ENCODE data around the gene LLPH.

LLPH gene

GRCh38 chr12:66152732-66153131 is 22.2 kb upstream of the LLPH start:
- peaks cover 17% of the 10 kb centered on the region for H3K36me3 ChIP-seq (ENCODE audit: insufficient read depth, low read length)
- TF ChIP-seq EZH2 (IDR thresholded peaks at IDR 0.05; ENCODE audit: borderline replicate concordance, low read length) (no peak), CTCF (IDR thresholded peaks at IDR 0.05; ENCODE audit: low read length) (no peak)

GRCh38 chr12:66149702-66150398 is 19.3 kb upstream of the LLPH start:
- H3K9me3 ChIP-seq (ENCODE audit: low read length): no peaks in the 10 kb centered on the region
- H3K9me2 ChIP-seq (ENCODE audit: low read depth, low read length): no peaks in the 10 kb centered on the region
- H3K4me2 ChIP-seq (ENCODE audit: low read length): no peak overlapping the region
- H3K9ac ChIP-seq (ENCODE audit: low read length): no peak overlapping the region
- H3K79me2 ChIP-seq (ENCODE audit: insufficient read depth, low read length): peaks cover 7% of the 10 kb centered on the region; the same call in 1 of the 2 replicates
- no peak for TF ChIP-seq EZH2 (IDR thresholded peaks at IDR 0.05; ENCODE audit: borderline replicate concordance, low read length)
- TF ChIP-seq CTCF (IDR thresholded peaks at IDR 0.05; ENCODE audit: low read length): no peak
- no peak overlapping the region for H2AFZ ChIP-seq (ENCODE audit: low read length)
- H3K4me3 ChIP-seq (ENCODE audit: low read depth, low read length, poor library complexity, severe bottlenecking): no peak overlapping the region
- H3K4me1 ChIP-seq (ENCODE audit: insufficient read depth, low read length, severe bottlenecking): no peaks in the 10 kb centered on the region
- H3K36me3 ChIP-seq (ENCODE audit: insufficient read depth, low read length): peaks cover 38% of the 10 kb centered on the region
- H4K20me1 ChIP-seq (ENCODE audit: insufficient read depth, low read length): no peaks in the 10 kb centered on the region
- H3K27ac ChIP-seq (ENCODE audit: low read depth, low read length, poor library complexity, severe bottlenecking): no peak overlapping the region
- no peaks in the 10 kb centered on the region for H3K27me3 ChIP-seq (ENCODE audit: insufficient read depth, low read length)
- H3F3A ChIP-seq (ENCODE audit: insufficient read depth, low read length): no peaks in the 10 kb centered on the region

More at GRCh38 chr12:66152732-66153131, 22.2 kb upstream of the LLPH start:
- Histone ChIP-seq H2AFZ (ENCODE audit: low read length) (no peak overlapping the region), H3K27ac (ENCODE audit: low read depth, low read length, poor library complexity, severe bottlenecking) (no peak overlapping the region), H3K4me3 (ENCODE audit: low read depth, low read length, poor library complexity, severe bottlenecking) (no peak overlapping the region), H3K27me3 (ENCODE audit: insufficient read depth, low read length) (no peaks in the 10 kb centered on the region), H3K9me2 (ENCODE audit: low read depth, low read length) (no peaks in the 10 kb centered on the region), H3F3A (ENCODE audit: insufficient read depth, low read length) (no peaks in the 10 kb centered on the region), H3K79me2 (ENCODE audit: insufficient read depth, low read length) (peaks cover 8% of the 10 kb centered on the region), H3K9ac (ENCODE audit: low read length) (no peak overlapping the region), H4K20me1 (ENCODE audit: insufficient read depth, low read length) (no peaks in the 10 kb centered on the region), H3K4me2 (ENCODE audit: low read length) (no peak overlapping the region), H3K9me3 (ENCODE audit: low read length) (no peaks in the 10 kb centered on the region), H3K4me1 (ENCODE audit: insufficient read depth, low read length, severe bottlenecking) (no peaks in the 10 kb centered on the region)

GRCh38 chr12:66144791-66145754 is 14.5 kb upstream of the LLPH start:
- no peaks in the 10 kb centered on the region for H3K4me1 ChIP-seq (ENCODE audit: insufficient read depth, low read length, severe bottlenecking)
- H4K20me1 ChIP-seq (ENCODE audit: insufficient read depth, low read length): no peaks in the 10 kb centered on the region
- H3K9me3 ChIP-seq (ENCODE audit: low read length): peaks cover 16% of the 10 kb centered on the region
- no peak overlapping the region for H3K27ac ChIP-seq (ENCODE audit: low read depth, low read length, poor library complexity, severe bottlenecking)
- TF ChIP-seq CTCF (IDR thresholded peaks at IDR 0.05; ENCODE audit: low read length) (peak; percentile 34; the same call in 1 of the 2 replicates), EZH2 (IDR thresholded peaks at IDR 0.05; ENCODE audit: borderline replicate concordance, low read length) (no peak)
- no peaks in the 10 kb centered on the region for H3K27me3 ChIP-seq (ENCODE audit: insufficient read depth, low read length)
- H3K9me2 ChIP-seq (ENCODE audit: low read depth, low read length): no peaks in the 10 kb centered on the region
- no peak overlapping the region for H3K9ac ChIP-seq (ENCODE audit: low read length)
- H3K4me2 ChIP-seq (ENCODE audit: low read length): no peak overlapping the region
- H3K36me3 ChIP-seq (ENCODE audit: insufficient read depth, low read length): peaks cover 68% of the 10 kb centered on the region
- H3K79me2 ChIP-seq (ENCODE audit: insufficient read depth, low read length): no peaks in the 10 kb centered on the region
- no peak overlapping the region for H2AFZ ChIP-seq (ENCODE audit: low read length)
- no peaks in the 10 kb centered on the region for H3F3A ChIP-seq (ENCODE audit: insufficient read depth, low read length)
- no peak overlapping the region for H3K4me3 ChIP-seq (ENCODE audit: low read depth, low read length, poor library complexity, severe bottlenecking)

Measured in OCI-LY1 (cell line).